Nephron progenitor cell (in vitro differentiated cells): ENCODE data around the gene ORC1.
A peak's percentile ranks its signal among the peaks of the same experiment; 100 is the strongest.

ENCODE experiments used
- DNase-seq: peaks from one replicate; pipeline ENCODE4 v3.0.0; 2021
- H3K27ac Mint-ChIP-seq: 2 replicates; pipeline ENCODE4 v1.8.0; 2021; ENCODE audit warnings: mild to moderate bottlenecking, moderate library complexity, mixed read lengths
- H3K27me3 Mint-ChIP-seq: 2 replicates; pipeline ENCODE4 v1.8.0; 2021; ENCODE audit warnings: mild to moderate bottlenecking, low read depth, mixed read lengths; ENCODE audit not compliant: poor library complexity
- H3K36me3 Mint-ChIP-seq: 2 replicates; pipeline ENCODE4 v1.8.0; 2021; ENCODE audit warnings: low read depth, mixed read lengths
- H3K4me1 Mint-ChIP-seq: 2 replicates; pipeline ENCODE4 v1.8.0; 2021; ENCODE audit warnings: mixed read lengths
- H3K4me3 Mint-ChIP-seq: 2 replicates; pipeline ENCODE4 v1.8.0; 2021; ENCODE audit warnings: mild to moderate bottlenecking, moderate library complexity, mixed read lengths
- H3K9me3 Mint-ChIP-seq: 2 replicates; pipeline ENCODE4 v1.8.0; 2021; ENCODE audit warnings: mild to moderate bottlenecking, moderate library complexity, mixed read lengths
- TF ChIP-seq, protein P1 (sequence below): fragments of 200-600 bp; sonication (generic); IDR thresholded peaks from 2 replicates; pipeline ENCODE4 v1.5.0; 2021; ENCODE audit warnings: antibody characterized with exemption

Gene ORC1

DNA sequence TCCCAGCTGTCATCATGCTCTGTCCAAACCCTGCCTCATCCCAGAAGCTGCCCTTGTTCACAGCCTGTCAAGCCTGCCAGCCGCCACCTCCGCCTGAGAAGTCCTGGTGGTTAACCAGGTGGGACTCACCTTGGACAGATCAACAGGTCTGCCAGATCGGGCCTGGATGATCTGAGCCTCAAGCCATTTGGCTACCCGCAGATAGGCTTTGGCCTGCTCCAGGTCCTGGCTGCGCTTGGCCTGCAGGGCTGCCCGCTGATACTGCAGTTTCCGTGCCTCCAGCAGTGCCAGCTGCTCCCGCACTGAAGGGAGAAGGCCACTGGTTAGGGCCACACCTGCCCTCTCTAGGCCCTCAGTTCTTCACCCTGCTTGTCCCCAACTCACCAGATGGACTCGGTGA, 46.8 kb downstream of the ORC1 start:
- Mint-ChIP-seq H3K27ac (peak overlapping the region; percentile 51), H3K4me1 (peaks cover 5% of the 10 kb centered on the region), H3K9me3 (no peaks in the 10 kb centered on the region), H3K27me3 (no peaks in the 10 kb centered on the region), H3K36me3 (peaks cover 68% of the 10 kb centered on the region), H3K4me3 (no peak overlapping the region)
- DNase-seq = no peak
- TF ChIP-seq, protein P1, sequence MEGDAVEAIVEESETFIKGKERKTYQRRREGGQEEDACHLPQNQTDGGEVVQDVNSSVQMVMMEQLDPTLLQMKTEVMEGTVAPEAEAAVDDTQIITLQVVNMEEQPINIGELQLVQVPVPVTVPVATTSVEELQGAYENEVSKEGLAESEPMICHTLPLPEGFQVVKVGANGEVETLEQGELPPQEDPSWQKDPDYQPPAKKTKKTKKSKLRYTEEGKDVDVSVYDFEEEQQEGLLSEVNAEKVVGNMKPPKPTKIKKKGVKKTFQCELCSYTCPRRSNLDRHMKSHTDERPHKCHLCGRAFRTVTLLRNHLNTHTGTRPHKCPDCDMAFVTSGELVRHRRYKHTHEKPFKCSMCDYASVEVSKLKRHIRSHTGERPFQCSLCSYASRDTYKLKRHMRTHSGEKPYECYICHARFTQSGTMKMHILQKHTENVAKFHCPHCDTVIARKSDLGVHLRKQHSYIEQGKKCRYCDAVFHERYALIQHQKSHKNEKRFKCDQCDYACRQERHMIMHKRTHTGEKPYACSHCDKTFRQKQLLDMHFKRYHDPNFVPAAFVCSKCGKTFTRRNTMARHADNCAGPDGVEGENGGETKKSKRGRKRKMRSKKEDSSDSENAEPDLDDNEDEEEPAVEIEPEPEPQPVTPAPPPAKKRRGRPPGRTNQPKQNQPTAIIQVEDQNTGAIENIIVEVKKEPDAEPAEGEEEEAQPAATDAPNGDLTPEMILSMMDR = no peak

DNA sequence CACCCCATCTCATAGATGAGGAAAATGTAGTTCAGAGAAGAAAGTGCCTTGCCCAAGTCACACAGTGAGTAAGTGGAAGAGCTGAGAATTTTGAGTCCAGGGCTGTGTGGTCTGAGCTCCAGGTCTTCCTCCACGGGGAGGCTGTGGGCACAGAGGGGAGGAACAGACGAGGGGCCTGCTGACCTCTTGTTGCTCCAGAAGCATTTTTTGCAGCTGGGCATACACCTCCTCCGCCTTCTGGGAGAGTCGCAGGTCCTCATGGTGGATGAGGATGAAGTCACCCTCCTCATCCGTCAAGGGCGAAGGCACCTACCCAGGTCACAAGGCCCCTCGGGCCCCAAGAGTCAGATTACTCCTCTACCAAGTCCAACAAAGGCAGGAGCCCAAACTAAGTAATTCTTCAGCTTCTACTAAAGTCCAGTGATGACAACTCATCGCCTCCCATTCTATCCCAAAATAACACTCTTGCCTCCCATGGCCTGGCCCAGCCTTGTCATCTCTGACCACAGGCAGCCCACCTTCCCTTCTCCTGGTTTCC, 47.3 kb downstream of the ORC1 start:
- H3K27ac Mint-ChIP-seq = peak overlapping the region; percentile 90

DNA sequence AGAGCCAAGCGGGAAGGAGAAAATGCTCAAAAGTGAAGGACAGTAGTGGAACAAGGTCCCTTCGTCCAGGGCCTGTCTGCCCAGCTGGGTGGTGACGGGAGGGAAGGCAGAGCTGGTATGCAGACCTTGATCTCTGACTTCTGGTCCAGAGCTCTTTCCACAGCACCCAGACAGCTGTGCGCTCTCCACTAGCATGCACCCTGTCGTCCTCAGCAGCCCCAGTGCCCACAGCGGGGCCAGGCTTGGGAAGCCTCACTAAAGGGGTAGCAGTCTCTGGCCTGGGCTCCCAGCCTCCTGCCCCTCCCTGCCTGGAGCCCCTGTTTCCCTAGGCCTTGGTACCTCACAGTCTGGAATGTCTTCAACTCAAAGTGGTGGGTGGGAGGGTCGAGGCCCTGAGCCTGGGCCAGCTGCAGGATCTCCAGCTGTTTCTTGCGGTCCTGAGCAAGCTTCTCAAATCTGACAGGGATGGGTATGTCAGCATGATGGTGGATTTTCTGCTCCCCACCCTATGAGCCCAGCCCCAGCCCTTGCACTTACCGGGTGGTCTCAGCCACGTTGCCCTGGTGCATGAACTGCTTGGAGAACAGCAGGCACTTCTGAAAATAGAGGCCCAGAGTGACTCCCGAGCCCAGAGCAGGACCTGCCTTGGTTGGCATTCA, 48.2 kb downstream of the ORC1 start:
- Mint-ChIP-seq H3K9me3 (no peaks in the 10 kb centered on the region), H3K27me3 (no peaks in the 10 kb centered on the region), H3K4me1 (no peaks in the 10 kb centered on the region), H3K36me3 (peaks cover 59% of the 10 kb centered on the region), H3K4me3 (no peak overlapping the region), H3K27ac (peak overlapping the region; percentile 90)
- TF ChIP-seq, protein P1 = no peak
- no peak for DNase-seq

More for the DNA sequence above, 47.3 kb downstream of the ORC1 start:
- H3K27me3 Mint-ChIP-seq = no peaks in the 10 kb centered on the region
- no peak overlapping the region for H3K4me3 Mint-ChIP-seq
- no peaks in the 10 kb centered on the region for H3K9me3 Mint-ChIP-seq
- peaks cover 5% of the 10 kb centered on the region for H3K4me1 Mint-ChIP-seq
- peaks cover 68% of the 10 kb centered on the region for H3K36me3 Mint-ChIP-seq
- no peak for DNase-seq
- TF ChIP-seq, protein P1 = no peak

DNA sequence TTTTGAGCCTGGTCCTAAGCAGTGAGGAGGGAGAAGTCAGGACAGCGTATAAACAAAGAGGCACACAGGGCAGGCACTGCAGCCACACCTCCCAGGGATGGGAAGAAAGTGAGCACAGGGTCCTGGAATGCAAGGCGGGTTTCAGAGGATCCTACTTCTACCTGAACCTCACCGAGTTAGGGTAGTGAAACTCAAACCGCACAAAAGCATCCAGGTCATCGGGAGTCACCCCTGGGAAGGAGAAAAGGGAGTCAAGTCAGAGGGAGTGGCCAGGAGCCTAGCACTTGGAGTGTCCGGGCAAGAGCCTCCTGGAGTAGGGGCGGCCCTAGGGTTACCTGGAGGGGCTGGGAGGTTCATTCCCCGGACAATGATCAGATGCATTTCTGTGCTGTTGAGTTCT, 48.8 kb downstream of the ORC1 start:
- DNase-seq = no peak
- Mint-ChIP-seq H3K4me3 (no peak overlapping the region), H3K36me3 (peaks cover 57% of the 10 kb centered on the region), H3K27ac (peak overlapping the region; percentile 90), H3K4me1 (peaks cover under 1% of the 10 kb centered on the region), H3K9me3 (no peaks in the 10 kb centered on the region), H3K27me3 (no peaks in the 10 kb centered on the region)
- TF ChIP-seq, protein P1 = no peak

DNA sequence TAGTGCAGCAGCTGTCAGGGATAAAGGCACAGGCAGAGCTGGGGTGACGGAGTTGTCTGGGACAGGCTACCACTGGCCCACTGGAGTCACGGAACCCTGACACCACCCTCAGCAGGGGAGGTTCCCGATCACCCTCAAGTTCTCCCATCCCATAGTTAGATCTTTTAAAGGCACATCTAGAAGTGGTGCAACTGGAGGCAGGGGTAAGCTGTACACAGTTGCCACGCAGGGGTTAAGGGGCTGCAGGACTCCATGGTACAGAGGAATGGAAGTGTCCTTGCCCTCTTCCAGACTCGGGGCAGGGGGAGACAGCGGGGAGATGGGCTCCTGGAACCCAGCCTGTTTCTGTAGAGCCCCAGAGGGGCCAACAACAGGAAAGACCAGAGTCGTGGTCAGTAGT, 51.5 kb downstream of the ORC1 start:
- Mint-ChIP-seq H3K4me1 (peaks cover 3% of the 10 kb centered on the region), H3K4me3 (no peak overlapping the region), H3K27ac (peak overlapping the region; percentile 43), H3K27me3 (no peaks in the 10 kb centered on the region), H3K36me3 (peaks cover 55% of the 10 kb centered on the region), H3K9me3 (no peaks in the 10 kb centered on the region)
- TF ChIP-seq, protein P1 = no peak
- DNase-seq = no peak
